Stomach (tissue), 4 donors: ENCODE results near the gene GDF2.

Experiments
- CTCF ChIP-seq, 7 experiments: fragments of 450-650 bp in 4 of 7; fragments of 200-600 bp in 3 of 7; sonication (generic) in 3 of 7; IDR thresholded peaks; one replicate each; pipeline ENCODE4 v1.5.1; 2016 to 2019; ENCODE audit warnings: antibody characterized with exemption in 7 of 7, control low read depth in 2 of 7, mild to moderate bottlenecking in 1 of 7
- POLR2A ChIP-seq, 4 donors: fragments of 450-650 bp; IDR thresholded peaks; one replicate each; pipeline ENCODE4 v1.6.1; 2016; ENCODE audit warnings: antibody characterized with exemption in 4 of 4, control low read depth in 2 of 4, mild to moderate bottlenecking in 1 of 4, moderate library complexity in 1 of 4
- POLR2AphosphoS5 ChIP-seq, 3 donors: sonication (generic); formaldehyde crosslinking; IDR thresholded peaks; one replicate each; pipeline ENCODE4 v1.6.1; 2016; ENCODE audit warnings: antibody characterized with exemption in 3 of 3

DNA sequence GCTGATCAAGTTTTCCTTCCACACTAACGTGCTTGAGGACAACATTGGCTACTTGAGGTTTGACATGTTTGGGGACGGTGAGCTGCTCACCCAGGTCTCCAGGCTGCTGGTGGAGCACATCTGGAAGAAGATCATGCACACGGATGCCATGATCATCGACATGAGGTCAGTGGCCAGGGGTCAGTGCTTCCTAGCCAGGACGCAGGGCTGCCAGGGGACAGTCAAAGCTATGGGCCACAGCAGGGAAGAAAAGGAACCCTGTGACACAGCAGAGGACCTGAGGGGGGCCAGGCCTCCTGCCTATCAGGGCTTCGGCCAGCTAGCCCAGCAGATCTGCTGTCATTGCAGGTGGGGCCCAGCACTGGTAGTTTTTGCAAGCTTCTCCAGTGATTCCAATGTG is 31.1 kb downstream of the GDF2 start:
- no peak for TF ChIP-seq CTCF (IDR thresholded peaks at IDR 0.05)
- TF ChIP-seq POLR2AphosphoS5 (IDR thresholded peaks at IDR 0.05) = no peak
- TF ChIP-seq POLR2A (IDR thresholded peaks at IDR 0.05) = no peak
